ENCODE results near the gene SLC27A5.
A peak's percentile ranks its signal among the peaks of the same experiment; 100 is the strongest.
"Not testable (repeated sequence)": the region's sequence is repeated elsewhere in the genome, so short reads cannot be mapped to it uniquely, and the experiment has no call there.

Gene SLC27A5

DNA sequence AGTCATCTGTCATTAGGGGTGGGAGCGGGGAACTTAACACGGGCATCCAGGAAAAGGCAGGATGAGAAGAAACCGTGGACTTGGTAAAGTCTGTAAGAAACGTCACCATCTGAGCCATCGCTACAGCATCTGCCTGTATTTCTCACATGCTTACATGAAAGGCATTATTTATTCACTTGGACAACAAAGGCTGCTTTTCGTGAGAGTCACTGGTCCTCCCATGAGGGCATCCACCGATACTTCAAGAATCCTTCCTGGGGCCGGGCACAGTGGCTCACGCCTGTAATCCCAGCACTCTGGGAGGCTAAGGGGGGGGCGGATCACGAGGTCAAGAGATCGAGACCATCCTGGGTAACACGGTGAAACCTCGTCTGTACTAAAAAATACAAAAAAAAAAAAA lies 19.5 kb downstream of the SLC27A5 start:
- DNase-seq: no peak

DNA sequence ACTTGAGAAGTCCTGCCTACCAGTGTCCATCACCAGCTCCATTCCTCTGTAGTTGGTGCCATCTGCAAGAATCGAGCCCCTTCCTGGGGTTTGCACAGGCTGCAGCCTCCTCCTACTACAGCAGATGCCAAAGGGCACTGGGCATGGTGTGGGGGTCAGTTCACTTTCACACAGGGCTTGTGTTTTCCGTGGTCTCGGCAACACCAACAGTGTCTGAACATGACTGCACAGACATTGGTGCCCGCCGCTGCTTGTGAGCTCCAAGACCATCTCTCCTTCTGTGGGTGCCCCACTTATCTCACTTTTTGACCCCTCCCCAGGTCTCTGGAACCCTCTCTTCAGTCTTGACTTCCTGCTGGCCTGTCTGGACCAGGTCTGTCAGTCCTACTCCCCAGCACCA lies 20.4 kb downstream of the SLC27A5 start:
- no peak for DNase-seq

DNA sequence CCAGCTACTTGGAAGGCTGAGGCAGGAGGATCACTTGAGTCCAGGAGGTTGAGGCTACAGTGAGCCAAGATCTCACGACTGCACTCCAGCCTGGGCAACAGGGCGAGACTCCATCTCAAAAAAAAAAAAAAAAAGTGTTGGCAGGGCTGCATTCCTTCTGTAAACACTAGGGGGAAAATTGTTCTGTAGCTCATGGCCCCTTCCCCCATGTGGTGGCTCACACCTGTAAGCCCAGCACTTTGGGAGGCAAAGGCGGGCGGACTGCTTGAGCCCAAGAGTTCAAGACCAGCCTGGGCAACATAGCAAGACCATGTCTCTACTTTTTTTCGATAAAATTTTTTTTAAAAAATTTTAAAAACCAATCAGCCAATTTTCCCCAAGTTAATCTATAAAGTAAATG lies 27.4 kb downstream of the SLC27A5 start:
- not testable (repeated sequence) for DNase-seq

DNA sequence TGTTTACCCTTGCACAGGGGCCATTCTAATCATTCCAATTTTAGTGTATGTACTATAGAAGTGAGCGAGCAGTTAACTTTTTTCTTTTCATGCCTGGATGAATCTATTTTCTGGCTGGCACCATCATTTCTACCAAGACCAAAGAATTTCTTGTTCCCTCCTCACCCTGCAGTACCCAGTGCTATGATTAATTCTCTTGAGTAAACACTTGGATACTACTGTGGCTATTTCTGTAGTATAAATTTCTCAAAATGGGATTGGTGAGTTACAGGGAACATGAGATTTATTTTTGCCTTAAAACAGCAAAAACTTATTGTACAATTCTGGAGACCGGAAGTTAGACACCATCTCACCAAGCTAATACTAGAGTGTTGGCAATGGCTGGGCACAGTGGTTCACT lies 28.0 kb downstream of the SLC27A5 start:
- no peak for DNase-seq

DNA sequence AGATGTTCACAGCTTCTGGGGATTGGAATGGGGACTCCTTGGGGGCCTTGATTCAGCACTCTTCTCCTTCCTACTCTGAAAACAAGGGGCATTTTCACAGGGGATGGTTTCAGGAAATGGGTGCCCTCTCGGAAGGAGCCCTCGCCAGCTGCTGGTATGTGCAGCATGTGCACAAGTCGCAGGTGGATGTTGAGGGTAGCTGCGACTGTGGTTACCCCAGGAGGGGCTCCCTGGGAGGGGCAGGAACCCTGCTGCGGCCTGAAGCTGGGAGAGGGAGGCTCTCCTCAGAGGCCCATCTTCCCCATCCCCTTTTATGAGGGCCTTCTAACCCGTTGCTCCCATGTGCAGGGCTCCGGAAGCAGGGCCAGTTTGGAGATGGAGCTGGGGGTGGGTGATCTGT lies 29.4 kb downstream of the SLC27A5 start:
- DNase-seq: no peak

DNA sequence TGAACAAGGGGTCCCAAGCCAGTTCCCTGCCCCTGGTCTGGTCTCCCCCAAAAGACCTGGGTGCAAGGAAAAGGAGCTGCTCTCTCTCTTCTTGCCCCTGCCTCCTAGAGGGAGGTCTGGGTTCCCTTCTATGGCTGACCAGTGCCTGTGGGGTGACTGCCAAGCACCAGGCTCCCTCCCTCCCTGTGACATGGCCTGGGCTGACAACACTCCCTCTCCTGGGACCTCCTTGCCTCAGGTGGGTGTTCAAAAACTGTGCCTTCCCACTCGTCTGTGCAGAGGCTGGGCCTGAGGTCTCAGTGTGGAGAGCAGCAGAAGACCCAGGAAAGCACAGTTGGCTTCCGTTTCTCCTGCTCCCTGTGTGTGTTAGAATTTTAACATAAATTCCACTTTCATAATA lies 31.0 kb downstream of the SLC27A5 start:
- DNase-seq: no peak

DNA sequence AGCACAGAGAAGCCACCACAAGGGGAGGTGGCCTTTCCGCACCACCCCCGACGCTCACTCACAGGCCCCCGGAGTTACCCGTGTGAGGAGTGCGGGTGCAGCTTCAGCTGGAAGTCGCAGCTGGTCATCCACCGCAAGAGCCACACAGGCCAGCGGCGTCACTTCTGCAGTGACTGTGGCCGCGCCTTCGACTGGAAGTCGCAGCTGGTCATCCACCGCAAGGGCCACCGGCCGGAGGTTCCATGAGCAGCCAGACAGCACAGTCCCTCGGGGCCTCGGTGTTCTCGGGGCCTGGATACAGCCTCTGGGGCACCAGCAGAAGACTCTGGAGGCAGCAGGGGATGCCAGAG lies 31.3 kb downstream of the SLC27A5 start:
- DNase-seq: no peak

DNA sequence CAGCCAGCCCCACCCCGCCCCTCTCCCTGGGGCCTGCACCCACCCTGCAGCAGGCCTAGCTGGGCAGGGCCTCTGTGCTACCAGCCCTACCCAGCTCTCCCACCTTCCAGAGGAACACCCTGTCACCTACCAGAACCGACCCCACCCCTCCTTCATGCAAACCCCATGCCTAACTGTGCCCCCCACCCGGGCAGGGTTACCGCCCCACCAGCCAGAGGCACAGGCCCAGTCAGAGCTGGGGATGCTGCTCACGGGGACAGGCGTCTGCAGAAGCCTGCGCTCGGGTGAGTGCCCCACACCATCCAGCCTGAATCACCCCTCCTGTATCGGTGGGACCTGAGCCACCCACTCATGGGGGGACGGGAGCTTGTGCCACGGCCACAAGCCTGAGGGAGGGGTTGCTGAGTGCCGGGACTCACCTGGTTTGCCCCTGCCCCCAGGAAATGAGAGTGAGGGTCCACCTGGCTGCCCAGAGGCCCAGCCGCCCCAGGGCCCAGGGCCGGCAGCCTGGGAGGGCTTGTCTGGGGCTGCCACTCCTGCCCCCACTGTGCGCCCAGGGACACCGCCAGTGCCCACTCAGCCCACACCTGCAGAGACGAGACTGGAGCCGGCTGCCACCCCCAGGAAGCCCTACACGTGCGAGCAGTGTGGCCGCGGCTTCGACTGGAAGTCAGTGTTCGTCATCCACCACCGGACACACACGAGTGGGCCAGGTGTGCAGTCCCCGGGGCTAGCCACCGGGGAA lies 31.9 kb downstream of the SLC27A5 start:
- no peak for DNase-seq

DNA sequence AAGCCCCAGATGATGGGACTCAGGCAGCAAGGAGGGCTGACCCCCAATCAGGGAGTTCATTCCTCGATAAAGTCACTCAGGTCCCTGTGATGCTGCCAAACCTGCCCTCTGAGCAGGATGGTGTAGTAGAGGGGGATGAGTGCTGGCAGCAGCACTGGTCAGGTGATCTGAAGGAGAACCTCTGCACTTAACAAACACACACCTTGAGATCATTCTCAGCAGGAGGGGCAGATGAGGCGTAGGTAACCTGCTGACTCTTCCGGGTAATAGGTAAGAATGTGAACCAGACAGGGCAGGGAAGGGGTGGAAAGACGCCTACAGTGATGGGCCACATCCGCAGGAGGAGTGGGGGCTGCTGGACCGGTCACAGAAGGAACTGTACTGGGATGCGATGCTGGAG lies 32.5 kb downstream of the SLC27A5 start:
- DNase-seq: no peak

DNA sequence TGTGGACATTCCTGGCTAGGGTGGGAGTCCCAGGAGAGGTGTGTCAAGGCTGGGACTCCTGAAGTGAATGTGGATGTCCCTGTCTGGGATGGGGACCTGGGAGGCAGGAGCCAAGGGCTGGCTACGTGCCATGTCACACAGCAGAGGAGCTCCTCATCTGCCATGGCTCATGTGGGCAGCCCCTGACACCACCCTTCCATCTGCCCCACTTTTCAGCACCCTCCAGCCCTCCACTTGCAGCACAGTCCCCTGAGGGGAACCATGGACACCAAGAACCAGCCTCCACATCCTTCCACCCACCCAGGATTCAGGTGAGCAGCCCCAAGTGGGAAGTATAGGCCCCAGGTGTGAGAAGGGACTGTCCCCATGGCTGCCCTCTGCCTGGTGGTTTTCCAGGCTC lies 33.9 kb downstream of the SLC27A5 start:
- no peak for DNase-seq

DNA sequence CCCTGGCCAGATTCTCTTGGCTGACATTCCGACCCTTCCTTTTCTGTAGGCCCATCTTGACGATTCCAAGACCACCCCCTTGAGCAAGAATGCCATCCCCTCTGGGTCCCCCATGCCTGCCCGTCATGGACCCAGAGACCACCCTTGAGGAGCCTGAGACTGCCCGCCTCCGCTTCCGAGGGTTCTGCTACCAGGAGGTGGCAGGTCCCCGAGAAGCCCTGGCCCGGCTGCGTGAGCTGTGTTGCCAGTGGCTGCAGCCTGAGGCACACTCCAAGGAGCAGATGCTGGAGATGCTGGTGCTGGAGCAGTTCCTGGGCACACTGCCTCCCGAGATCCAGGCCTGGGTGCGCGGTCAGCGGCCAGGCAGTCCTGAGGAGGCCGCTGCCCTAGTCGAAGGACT lies 34.7 kb downstream of the SLC27A5 start:
- no peak for DNase-seq

DNA sequence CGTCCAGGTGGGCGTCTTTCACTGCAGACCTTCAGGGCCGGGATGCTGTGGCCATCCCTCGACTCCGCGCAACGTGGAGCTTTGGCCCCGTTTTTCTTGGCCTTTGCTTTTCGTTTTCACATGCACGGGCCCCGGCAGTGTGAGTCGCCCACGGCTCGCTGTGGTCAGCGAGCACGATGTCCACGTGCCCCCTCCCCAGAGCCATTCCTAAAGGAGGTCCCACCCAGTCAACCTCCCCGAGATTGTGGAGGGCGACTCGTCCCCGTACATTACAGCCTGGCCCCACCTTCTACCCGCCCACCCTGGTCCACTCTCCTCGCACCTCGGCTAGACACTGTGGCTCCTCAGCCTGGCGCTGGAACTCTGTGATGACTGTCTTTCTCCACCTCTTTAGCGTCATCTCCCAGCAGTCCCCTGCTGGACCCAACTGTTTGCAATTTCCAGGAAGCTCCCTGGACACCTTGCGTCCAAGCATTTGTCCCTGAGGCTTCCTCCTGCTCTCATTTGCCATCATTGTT lies 35.2 kb downstream of the SLC27A5 start:
- DNase-seq: no peak

DNA sequence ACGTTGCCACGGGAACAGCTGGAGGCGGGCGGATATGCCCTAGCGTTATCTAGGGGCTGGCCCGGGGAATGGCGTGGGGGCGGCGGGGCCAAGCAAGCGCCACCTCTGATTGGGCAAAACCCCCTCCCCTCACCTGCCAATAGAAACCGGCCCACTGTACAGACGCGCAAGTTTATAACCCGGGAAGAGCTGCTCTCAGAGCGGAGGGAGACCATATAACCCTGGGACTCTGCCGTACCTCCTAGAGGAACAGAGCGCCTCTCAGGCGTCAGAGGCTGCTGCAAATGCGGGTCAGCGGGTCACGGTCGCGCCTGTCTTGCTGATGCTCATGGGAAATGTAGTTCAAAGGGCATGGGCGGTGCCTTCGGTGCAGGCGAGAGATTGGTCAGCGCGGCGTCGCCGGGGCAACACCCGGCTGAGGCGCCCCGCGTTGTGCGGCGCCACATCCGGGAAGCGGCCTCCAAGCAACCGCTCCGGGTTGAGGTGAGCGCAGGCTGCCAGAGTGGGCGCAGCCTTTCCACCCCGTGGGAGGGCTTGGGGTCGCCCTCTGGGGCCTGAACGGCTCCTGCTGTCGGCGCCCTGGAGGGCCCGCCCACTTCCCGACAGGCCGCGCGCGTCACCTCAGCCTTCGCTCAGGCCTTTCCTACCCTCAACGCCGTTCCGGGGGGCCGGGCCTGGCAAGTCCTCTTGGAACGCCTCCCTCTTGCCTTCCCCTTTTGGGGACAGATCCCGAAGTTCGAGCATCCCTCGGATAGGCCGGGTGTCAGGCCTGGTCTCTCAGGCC lies 35.9 kb downstream of the SLC27A5 start, which contains the start of gene ZNF446:
Gene ZNF446, plus strand, starts transcription at position 639 of the 784 bp plus-strand sequence. CDS start 867 bp downstream, outside the sequence.
- DNase-seq: peak; percentile 99

DNA sequence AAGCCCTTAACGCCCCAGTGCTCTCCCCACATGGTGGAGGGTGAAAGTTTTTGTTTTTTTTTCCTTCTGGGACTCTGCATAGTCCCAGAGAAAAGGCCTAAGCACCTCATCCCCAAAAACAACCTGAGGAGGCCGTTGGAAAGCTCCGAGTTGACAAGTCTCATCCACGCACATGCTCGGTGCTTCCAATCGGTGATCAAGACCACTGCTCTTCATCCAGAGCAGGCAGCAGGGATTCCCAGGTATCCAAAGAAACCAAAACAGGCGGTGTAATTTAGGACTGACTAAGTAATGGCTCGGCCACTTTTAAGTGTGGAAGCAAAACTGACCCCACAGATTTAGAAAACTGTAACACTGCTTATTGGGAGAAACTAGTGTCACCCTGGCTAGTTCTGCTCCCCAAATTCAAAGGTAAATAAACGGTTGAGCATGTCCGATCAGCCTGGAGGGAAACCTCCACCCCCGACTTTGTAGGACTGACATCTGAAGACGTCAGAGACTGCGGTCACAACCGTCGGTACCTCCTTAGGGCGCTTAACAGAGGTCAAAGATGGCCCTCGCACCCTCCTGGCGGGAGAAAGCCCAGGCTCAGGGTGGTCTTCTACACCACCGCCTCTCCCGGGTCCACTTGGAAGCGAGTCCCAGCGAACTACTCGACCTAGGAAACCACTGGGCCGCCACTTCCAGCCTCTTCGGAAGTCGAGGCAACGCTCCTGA lies 36.6 kb downstream of the SLC27A5 start:
- no peak for DNase-seq

DNA sequence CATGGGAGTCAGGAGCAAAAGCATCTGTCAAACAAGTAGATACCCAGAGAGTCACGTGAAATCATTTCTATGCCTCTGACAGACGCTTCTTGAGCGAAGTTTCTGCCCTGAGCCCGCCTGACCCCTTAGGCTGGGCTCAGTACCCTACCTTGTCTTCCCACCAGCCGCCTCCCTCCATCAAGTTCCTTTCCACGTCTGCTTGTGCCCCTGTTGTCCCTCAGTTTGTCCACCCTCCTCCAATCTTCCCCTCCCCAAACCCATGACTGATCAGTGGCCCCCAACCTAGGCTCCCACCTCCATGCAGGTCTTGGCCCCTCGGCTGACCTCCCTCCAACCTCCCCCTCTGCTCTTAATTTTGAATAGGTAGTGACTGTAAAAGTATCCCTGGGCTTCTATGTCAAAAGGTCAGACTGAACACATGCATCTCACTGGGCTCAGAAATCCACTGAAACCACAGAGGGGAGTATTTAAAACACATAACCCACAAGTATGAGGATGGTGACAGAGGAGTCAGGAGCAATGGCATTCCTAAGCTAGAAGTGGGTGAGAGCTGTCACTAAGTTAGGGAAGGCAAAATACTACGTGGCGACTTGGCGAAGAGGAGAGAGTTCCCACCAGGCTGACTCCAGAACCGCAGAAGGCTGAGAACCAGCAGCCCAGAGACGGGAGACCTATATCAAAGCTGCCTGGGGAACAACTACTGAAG lies 37.3 kb downstream of the SLC27A5 start:
- DNase-seq: no peak

DNA sequence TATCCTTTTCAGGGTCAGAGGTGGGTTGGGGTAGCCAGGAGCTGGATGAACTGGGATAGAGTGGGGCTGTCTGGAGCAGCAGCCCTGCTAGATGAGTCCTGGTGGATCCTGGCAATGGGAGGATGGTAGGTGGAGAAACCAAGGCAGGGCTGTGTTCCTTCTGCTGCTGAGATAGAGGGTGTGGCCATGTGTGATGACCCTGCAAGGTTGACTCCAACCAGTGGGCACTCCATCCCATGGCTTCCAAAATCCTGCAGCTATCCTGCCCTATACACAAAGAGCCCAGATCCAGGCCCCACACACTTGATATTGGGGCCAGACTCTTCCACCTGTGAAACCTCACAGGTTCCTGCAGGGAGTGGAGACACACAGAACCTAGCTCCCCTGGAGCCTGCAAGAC lies 38.0 kb downstream of the SLC27A5 start:
- DNase-seq: no peak

DNA sequence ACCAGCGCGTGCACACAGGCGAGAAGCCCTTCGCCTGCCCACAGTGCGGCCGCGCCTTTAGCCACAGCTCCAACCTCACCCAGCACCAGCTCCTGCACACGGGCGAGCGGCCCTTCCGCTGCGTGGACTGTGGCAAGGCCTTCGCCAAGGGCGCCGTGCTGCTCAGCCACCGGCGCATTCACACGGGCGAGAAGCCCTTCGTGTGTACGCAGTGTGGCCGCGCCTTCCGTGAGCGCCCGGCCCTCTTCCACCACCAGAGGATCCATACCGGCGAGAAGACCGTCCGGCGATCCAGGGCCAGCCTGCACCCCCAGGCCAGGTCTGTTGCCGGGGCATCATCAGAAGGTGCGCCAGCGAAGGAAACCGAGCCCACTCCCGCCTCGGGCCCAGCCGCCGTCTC lies 40.1 kb downstream of the SLC27A5 start:
- no peak for DNase-seq

DNA sequence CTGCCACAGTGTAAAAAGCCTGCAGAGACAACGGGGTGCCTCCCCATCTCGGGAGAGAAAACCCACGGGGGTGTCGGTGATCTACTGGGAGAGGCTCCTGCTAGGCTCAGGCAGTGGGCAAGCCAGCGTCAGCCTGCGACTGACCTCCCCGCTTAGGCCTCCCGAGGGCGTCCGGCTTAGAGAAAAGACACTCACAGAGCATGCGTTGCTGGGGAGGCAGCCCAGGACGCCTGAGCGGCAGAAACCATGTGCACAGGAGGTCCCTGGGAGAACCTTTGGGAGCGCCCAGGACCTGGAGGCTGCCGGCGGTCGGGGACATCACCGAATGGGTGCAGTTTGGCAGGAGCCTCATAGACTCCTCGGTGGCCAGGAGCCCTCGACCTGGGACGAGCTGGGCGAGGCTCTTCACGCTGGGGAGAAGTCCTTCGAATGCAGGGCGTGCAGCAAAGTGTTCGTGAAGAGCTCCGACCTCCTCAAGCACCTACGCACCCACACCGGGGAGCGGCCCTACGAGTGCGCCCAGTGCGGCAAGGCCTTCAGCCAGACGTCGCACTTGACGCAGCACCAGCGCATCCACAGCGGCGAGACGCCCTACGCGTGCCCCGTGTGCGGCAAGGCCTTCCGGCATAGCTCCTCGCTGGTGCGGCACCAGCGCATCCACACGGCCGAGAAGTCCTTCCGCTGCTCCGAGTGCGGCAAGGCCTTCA lies 40.8 kb downstream of the SLC27A5 start:
- DNase-seq: not testable (repeated sequence)

DNA sequence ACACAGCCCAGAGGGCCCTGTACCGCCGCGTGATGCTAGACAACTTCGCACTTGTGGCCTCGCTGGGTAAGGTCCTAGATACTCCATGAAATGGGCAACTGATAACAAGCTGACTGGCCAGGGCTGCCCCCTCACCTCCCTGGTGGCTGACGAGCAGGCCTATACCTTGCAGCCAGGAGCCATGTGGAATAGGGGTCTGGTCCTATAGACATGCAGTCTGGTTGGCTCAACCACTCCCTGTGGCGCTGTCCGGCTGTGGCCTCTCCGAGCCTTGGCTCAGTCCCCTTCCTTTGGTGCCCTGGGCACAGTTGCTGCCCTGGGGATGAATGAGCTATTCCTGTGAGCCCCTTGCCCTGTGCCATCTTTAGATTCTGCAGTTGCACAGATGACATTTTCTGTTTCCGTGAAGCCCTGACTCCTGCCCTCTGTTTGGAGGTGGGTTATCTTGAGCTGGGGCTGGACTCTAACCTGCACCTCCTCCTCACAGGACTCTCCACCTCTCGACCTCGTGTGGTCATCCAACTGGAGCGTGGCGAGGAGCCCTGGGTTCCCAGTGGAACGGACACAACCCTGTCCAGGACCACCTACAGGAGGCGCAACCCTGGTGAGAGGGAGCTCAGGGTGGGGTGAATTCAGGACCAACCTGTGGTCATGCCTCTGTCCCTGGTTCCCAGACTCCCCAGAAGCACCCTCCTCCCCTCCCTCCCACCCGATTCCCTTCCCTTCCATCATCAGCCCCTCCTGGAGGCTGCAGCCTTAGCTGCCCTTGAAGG lies 42.4 kb downstream of the SLC27A5 start:
- DNase-seq: no peak

DNA sequence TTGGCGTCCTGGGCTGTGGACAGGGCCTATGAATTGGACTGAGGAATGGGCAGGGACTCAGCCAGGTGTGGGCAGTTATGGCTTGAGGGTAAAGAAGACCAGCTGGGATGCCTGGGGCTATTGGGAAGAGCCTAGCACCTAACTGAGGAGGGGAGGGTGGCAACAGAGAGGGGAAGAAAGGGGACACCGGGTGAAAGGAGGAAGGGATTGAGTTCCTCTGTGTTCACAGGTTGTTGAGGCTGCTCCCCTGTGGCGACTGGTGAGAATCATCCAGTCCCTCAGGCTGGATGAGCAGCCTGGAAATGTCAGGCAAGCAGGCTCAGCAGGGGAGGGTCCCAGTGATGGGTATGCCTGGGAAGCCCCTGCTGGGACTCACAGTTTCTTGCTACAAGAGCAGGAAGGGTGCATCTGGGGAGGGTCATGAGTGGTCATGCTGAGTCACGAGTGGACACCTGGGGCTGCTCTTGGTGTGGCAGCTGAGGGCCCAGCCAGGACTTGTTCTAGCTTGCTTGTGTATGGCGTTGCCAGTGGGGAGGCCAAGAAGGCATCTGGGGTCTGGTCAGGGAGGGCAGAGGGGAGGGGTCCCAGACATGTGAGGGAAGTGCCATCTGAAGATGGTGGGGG lies 43.5 kb downstream of the SLC27A5 start:
- no peak for DNase-seq

Data from KG1 (cell line).